HG03196 (cell line): ENCODE measurements around the gene NEK4.
"Not testable (repeated sequence)": the region's sequence is repeated elsewhere in the genome, so short reads cannot be mapped to it uniquely, and the experiment has no call there.

ENCODE experiments used
- ATAC-seq: cut with Tn5 transposase; IDR thresholded peaks from one replicate; pipeline ENCODE4 v1.9.1; 2021; ENCODE audit not compliant: unreplicated experiment

NEK4 gene

DNA sequence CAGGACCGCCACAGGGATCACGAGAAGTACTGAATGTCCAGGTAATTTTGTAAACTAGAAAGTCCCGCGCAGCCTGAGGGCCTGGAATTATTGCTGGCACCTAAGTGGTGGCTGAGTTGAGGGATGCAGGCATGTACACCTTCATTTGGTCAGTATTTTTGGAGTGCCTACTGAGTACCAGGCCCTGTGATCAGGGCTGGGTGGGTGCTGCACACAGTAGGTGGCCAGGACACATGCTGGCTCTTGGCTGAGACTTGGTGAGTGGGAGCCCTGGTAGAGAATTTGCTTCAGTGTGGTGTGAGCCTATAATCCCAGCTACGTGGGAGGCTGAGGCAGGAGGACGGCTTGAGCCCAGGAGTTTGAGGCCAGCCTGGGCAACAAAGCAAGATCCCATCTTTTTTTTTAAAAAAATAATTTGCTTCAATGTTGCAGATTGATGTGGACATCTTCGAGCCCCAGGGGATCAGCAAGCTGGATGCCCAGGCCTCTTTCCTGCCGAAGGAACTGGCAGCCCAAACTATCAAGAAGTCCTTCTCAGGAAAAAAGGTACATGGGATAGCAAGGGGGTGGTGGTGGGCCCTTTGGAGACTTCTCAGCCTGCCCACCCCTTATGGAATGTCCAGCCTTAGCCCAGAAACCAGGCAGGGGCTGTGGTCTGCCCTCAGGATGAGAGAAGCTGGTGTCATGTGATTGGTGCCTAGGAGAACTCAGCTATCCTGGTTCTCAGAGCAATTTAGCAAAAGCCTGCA is 9.3 kb upstream of the NEK4 start:
- ATAC-seq: no peak

DNA sequence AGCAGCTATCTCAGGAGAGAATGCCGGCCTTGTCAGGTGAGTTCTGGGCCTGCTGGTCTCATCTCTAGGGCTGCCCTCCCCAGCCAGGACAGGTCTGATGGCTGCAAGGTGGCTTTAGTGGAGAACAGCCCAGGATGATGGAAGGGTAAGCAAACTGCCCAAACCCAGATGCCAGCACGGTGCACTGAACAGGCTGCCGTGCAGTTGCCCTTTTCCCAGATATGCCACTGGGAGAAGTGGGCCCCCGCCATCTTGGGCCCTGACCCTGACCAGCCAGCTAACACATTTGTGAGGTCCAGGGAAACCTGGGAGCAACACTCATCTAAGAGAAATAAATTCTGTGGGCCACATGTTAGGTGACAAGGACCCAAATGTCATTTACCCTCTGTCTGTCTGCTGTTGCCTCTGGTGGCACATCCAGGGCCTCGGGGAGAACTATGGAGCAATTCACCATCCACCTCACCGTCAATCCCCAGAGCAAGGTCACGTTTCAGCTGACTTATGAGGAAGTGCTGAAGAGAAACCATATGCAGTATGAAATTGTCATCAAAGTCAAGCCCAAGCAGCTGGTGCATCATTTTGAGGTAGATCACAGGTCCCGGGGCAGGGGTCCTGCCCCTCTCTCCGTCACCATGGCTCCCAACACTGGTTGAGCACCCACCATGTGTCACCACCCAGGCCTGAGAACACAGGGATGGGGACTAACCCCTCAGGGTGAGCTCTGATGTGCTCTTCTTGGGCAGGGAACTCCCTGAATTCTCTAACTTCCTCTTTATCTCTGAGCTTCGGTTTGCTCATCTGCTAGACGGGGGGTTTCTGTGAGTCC is 8.5 kb upstream of the NEK4 start:
- ATAC-seq: peak; percentile 50

DNA sequence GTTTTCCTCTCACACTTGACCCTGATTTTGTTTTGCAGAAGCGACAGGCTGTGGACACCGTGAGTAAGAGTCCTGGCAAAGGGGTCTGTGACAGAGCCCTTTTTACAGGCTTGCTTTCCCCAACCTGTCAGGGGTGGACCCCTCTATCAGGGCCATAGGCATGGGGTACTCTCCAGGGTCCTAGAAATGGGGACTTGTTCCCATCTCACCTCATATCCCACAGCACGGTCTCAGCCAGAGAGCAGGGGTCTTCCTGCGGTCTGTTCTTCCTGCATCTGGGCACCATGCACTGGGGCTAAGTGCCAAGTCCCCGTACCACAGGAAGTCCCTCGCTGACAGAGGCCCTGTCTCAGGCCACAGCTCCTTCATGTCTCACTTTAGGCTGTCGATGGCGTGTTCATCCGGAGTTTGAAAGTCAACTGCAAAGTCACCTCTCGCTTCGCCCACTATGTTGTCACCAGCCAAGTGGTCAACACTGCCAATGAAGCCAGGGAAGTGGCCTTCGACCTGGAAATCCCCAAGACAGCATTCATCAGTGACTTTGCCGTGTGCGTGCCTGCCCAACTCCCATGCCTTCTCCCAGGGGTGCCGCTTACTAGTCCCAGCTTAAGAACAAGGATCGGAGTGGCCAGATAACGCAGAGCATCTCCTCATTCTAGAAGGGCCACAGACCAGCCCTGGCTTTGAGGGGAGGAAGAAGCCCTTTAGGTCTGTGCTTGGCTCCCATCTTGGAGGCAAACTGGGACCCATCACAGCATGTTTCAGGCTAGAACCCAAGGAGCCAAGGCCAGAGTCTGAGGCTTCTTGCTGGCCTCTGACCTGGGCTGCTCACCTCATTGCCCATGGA is 7.4 kb upstream of the NEK4 start:
- ATAC-seq: no peak

DNA sequence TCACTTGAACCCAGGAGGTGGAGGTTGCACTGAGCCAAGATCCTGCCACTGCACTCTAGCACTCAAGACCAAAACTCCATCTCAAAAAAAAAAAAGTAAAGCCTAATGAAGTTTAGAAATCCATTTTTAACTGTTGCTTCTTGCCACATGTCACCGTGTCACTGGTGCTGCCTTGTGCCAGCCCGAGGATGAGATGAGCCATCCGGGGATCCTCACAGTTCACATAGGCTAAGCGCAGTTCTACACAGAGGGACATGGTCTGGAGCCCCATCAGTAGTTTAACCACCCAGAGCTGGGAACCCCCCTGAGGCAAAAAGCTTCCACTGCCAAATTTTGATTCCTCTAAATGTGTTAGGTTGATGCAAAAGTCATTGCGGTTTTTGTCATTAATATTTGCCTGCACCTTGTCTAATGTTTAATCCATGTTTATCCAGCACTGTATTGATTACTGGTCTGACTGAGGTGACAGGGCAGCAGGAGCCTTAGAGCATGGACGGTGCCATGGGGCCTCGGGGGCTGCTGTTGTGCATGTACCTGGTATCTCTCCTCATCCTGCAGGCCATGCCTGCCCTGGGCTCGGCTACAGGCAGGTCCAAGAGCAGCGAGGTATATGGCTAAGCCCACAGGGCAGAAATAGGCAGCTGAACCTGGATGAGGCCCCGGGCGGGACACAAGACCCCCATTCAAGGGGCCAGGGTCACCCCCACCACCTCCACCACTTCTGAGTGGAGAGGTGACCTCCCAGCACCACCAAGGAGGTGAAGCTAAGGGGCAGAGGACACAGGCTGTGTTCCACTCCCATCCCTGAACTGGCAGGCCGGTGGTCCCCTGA is 6.6 kb upstream of the NEK4 start, which contains the start of gene ITIH1:
TSS of gene ITIH1 (plus strand) at position 473 of the 832 bp plus-strand sequence. CDS start at position 490, 17 bp downstream.
- no peak for ATAC-seq

DNA sequence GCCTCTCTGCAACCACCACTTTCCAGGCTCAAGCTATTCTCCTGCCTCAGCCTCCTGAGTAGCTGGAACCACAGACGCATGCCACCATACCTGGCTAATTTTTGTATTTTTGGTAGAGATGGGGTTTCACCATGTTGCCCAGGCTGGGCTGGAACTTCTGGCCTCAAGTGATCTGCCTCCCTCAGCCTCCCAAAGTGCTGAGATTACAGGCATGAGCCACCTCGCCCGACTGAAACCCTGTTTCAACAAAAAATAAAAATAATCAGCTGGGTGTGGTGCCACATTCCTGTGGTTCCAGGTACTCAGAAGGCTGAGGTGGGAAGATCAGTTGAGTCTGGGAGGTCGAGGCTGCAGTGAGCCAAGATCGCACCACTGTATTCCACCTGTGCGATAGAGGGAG is 5.7 kb upstream of the NEK4 start:
- not testable (repeated sequence) for ATAC-seq

DNA sequence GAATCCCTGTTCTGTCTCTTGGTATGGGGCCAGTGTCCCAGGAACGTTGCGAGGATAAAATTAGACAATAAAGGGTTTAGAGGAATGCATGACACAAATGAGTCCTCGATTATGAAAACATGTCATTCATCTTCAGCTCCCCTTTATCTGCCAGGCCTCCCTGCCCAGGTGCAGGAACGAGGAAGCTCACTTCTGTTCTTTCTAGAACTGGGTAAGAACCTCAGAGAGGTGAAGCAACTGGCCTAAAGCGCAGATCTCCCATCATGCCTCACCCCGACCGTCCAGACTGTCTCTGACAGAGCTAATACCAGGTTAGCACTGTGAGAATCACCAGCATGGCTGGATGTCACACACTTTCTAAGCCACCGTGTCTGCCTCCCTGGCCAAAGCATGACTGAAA is 5.1 kb upstream of the NEK4 start:
- ATAC-seq: no peak

DNA sequence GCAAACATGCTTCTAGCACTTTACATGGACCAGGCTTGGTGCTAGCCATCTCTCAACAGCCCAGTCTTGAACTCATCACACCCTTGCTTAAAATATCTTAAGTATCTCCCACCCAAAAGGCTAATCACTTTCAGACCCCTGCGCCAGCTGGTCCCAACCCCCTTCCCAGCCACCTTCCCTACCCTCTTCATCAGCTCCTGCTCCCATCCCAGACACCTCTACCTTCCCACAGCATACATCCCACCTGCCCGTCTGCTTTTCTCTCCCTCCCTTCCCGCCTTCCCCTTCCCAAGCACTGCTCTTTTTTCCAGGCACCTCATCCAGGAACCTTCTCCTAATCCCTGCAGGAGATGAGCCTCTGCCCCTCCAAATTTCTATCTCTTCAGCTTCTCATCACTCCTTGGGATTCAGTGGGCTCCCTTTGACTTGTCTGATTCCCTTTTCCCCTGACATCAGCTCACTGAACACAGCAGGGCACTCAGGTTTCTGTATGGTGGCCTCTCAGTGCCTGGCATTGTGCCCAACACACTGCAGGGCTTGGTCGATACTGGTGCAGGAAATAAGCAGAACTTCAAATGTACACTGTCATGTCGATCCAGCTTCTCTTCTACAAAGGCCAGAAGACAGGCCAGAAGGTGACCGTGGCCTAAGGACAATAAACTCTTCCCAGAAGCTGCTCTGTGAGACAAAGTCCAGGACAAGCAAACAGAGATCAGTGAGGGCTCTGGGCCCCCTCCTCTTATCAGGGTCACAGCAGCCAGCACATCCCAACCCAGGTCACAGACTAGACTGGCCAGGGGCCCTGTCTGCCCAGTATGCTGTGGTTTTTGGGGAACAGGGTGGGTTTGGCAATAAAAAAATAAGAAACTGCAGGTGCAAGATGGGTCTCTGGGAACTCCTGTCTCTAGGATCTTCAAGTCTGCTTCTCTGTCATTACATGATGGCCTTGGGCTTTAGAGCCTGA is 4.4 kb upstream of the NEK4 start:
- no peak for ATAC-seq

DNA sequence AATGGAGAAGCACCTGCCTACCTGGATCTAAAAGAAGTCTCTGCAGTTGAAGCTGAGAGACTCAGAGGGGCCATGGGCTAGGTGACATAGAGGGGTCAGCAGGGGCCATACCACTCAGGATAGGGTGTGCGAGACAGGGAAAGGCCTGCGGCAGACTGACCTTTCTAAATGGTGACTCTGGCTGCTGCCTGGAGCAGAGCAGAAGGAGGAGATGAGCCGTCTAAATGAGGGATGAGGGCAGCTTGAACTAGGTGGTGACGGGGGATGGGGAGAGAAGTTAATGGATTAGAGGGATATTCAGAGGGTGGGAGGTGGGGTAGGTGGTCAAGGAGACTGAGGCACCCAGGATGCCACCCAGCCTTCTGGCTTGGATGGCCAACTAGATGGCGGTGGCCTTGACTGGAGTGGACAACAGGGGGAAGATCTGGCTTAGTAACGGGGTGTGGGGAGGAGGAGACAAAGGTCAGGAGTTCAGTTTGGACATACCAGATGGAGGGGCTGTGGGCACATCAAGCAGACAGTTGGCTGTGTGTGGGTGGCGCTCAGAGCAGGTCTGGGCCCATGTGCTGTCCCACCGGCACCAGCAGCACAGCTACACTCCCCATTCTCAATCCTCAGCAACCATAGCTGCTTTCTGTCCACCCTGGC is 3.5 kb upstream of the NEK4 start:
- no peak for ATAC-seq

DNA sequence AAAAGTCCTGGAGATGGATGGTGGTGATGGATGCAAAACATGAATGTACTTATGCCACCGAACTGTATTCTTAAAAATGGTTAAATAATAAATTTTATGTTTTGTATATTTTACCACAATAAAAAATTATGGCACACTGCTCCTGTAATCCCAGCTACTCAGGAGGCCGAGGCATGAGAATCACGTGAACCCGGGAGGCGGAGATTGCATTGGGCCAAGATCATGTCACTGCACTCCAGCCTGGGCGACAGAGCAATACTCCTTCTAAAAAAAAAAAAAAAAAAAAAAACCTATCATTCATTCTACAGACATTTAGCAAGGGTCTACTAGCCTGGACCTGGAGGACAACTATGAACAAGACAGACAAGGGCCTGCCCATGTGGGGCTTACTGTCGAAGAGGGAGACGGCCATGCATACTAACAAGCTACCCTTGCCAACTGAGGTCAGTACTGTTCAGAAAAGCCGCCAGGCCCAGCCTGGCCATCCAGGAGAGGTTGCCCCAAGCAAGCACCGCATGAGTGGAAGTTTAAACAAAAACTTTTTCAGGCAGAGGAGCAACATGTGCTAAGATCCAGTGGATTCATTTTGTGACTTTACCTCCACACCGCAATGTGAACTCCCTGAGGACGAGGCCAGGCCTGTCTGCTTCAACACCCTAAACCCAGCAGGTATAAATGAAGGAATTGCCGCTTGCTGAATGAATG is 2.8 kb upstream of the NEK4 start:
- ATAC-seq: no peak

DNA sequence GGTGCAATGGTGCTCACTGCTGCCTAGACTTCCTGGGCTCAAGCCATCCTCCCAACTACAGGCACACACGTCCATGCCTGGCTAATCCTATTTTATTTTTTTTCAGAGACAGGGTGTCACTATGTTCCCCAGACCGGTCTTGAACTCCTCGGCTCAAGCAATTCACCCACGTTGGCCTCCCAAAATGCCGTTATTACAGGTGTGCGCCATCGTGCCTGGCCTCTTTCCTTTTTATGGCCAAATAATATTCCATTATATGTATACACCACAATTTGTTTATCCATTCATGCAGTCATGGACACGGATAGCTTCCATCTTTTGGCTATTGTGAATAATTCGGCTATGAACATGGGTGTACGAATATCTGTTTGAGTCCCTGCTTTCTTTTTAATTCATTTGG is 962 bp upstream of the NEK4 start:
- ATAC-seq: no peak

DNA sequence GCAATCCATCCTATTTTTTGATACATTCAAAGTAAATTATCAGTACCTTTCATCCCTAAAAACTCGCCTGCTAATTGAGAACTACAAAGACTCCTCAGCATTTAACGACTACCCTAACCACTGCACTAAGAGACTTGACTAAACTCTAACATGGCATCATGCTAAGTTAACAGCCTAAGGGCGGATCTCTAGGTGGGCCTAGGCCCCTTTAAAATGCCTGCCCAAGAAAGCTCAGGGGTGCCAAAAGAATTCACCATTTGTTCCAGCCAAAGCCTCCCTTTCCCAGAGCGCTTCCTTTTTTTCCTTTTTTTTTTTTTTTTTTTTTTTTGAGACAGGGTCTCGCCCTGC is 568 bp upstream of the NEK4 start:
- ATAC-seq: no peak

DNA sequence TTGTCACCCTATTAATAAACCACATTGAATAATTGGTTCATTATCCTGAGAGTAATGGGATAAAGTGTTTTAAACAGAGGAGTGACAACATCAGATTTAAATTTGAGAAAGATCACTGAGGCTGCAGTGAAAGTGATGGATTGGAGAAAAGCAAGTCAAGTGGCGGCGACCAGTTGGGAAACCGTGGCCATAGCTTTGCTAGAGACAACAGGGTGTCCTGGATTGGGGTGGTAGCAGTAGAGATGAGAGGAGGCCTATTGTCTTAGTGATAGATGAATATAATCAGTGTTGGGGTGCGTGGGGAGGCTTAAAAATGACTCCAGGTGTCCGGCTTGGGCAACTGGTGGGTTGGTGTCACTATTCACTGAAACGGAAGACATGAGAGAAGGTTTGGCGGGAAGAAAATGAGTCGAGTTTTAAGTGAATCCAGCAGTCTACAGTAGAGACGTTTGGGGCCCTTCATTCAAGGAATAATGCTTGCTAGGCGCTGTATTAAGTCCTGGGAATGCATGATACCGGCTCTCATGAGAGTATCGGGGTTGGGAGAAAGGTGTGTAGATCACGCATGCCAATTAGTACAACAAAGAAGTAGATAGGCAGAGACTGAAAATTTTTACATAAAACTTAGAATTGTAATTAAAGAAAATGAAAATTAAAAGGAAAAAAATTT is 819 bp downstream of the NEK4 start:
- ATAC-seq: no peak

DNA sequence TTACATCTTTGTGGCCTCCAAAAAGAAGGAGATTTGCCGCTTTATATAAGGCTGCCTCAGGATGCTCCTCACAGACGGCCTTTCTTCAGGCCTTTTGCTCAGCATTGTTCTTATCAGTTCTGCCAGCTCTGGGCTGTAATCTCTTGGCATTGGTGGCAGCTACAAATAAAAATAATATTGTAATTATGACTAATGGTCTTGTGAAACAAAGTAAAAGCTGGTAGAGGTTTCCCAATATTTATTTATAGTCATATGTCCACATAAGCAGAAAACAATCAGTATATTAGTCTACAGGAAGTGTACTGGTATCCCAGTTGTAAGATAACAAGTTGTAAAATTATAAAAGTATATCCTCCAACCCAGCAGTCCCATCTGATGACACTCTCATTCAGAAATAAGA is 7.3 kb downstream of the NEK4 start:
- no peak for ATAC-seq

DNA sequence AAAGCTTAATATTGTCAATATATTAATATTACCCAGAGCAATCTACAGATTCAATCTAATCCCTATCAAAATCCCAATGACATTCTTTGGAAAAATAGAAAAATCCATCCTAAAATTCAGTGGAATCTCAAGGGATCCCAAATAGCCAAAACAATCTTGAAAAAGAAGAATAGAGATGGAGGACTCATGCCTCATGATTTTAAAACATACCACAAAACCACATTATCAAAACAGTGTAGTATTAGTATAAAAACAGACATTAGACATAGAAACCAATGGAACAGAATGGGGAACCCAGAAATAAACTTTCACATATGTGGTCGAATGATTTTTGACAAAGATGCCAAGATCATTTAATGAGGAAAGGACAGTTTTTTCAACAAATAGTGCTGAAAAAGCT is 14.6 kb downstream of the NEK4 start:
- ATAC-seq: no peak

DNA sequence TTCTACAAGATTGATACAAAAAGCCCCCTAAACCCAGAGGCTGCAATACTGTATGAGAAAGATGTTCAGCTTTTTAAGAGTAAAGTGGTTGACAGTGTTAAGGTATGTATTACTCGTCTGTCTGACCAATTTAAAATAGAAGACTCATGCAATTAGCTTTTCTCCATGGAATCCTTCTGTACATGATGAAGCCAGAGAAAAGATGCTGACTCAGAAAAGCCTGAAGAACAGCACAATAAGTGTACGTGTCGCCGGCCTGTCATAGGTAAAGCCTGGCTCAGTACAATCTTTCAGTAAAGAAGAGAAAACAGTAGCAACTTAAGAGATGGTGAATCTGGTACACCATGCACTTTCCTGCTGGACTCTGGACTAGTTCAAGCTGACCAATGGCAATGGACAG is 16.4 kb downstream of the NEK4 start:
- ATAC-seq: no peak

DNA sequence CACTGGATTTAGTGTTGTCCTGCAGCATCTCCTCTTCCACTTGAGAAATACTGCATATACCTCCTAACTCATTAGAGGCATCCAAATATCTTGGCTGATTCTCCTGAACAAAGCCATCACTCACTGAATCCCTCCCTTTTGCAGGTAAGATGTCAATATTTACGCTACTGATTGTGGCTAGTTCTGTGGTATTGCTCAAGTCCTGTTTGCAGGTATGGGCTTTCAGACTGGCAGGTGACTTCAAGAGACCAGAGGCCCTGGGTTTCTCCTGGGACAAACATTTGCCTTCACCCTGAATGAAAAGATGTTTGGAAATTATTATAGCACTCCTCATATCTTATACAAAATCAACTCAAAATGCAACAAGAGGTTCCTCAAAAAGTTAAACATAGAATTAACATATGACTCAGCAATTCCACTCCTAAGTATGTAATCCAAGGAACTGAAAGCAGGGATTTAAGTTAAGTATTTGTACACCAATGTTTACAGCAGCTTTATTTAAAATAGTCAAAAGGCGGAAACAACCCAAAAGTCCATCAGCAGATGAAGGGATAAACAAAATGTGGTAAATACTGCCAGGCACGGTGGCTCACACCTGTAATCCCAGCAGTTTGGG is 18.6 kb downstream of the NEK4 start:
- ATAC-seq: no peak

DNA sequence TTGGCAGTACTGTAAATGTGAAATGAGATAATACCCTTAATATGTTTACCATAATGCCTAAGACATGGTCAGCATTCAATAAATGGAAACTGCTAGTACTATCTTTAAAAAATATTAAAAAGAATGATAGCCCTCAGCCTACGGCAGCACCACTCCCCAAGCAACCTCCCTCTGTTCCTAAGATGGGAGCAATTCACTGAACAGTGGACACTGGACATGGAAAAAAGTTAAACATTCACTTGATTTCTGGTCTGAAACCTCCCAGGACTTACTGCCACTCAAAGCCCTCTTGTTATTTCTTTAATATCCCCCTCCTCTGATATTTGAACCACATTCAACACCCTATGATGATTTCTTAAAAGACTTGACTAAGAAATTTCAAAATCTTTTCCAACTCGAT is 27.0 kb downstream of the NEK4 start:
- ATAC-seq: no peak
